Left cardiac atrium (tissue), 4 donors: Measurements from ENCODE around the gene PRKD3. TPM values are rescaled to one million over a fixed set of nuclear protein-coding genes. Genes with fewer than 3 reads are reported as not detected.

Experiments
- ATAC-seq, 2 donors: fragments of 200-7000 bp; cut with Tn5 transposase; one replicate each; pipeline ENCODE4 v1.9.1; 2020; ENCODE audit warnings: mild to moderate bottlenecking in 2 of 2, moderate library complexity in 2 of 2
- DNase-seq: peaks from one replicate; pipeline ENCODE4 v3.0.0-alpha.2; 2020
- intact Hi-C, 2 donors: fragments of 100-400 bp; cut with DNase I; formaldehyde crosslinking; loops; one replicate each; pipeline versions ENCODE4 v1.14.1 to v1.15.1; 2022 to 2023
- total RNA-seq, 2 donors: library from RNA; stranded (reverse); fragmentation: NEBNext Ultra II Directional; extraction: Animal tissue kit (Norgen Biotek cat#: 25700); gene quantifications; one replicate each; pipeline ENCODE4 v1.2.1, GENCODE V29; 2021
- donor health status: DM: no; HTN: yes; CAD: no.
- donor health status: DM: no; HTN: yes; CAD: no; lungs with severe emphysema.
- donor health status: DM: yes; HTN: yes; CAD: no.
- donor health status: Dilated cardiomyopathy.

The PRKD3 gene
- total RNA-seq, 2 donors from 2014 or later, result 15.9 to 21.0 TPM

DNA sequence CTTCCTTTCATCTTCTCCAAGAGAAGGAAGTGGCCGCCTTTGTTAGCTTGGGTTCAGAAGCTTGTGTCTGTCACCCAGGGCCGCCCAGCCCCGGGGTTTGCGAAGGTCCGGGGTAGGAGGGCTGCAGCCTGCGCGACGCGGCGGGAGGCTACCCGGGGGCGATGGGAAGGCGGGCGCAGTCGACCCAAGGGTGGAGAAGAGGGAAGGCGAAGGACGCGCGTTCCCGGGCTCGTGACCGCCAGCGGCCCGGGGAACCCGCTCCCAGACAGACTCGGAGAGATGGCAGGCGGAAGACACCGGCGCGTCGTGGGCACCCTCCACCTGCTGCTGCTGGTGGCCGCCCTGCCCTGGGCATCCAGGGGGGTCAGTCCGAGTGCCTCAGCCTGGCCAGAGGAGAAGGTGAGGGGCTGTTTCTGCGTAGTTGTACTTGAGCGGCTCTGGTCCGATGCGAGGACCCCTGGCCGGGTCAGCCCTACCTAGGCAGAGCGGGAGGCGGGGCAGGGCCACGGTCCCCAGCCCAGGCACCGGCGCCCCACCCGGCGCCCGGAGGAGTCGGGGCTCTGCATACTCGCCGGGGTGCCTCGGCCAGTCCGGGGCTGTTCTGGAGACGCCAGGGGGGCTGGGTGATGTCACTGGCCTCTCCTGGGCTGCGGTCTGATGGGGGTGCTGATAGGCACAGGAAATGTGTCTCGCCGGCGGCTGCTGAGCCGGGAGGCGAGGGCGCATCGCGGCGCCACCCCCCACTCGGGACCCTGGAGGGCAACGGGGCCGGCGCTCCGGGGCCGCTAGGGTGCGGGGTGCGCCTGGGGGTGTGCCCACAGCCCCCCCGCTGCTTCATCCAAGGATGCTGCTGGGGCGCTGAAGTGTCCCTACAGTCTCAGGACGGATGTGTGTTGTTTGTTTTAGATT, 20.1 kb upstream of the PRKD3 start, which contains the start of gene QPCT:
QPCT (plus strand) TSS at position 178 of the 909 bp plus-strand sequence; CDS start at position 280, 102 bp downstream.
- intact Hi-C loops, result no loop called here
- DNase-seq (peak; percentile 56), ATAC-seq (peak; percentile 77 to 83)

GRCh38 chr2:37343537-37344434, 19.2 kb upstream of the PRKD3 start:
- intact Hi-C loops, result no loop called here
- ATAC-seq (peak in 1 of 2 donors; percentile 68), DNase-seq (peak; percentile 41)

DNA sequence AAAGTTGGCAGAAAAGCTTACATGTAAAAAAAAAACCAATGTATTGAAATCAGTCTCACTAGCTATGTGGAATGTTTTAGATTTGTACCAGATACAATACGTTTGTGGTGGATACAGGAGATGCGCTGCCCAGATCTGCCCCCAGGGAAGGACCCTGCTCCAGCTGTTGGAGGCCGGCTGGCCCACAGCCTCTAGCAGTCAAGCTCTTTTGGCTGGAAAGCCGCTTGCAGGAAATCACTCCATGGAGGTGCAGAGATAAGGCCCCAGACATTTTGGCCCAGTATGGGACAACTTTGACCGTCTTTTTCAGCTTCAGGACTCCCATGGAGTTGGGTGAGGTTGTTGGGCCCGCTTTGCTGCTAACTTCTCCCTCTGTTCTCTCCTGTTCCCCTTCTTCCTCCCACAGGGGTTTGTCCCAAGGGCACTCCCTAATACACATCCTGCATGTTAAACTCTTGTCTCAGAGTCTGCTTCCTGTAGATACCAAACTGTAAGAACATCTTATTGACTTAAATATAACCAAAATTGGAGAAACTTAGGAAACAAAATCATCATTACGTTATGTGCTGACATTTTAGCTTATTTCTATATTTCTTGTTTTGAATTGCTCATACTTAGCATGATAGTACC, 18.1 kb upstream of the PRKD3 start:
- DNase-seq (no peak), ATAC-seq (peak in 1 of 2 donors; percentile 21)
- intact Hi-C loops, result no loop called here

- DNase-seq (no peak), ATAC-seq (no peak)
- intact Hi-C loops, result no loop called here
These were observed 16.0 kb upstream of the PRKD3 start for GRCh38 chr2:37340637-37341036.

DNA sequence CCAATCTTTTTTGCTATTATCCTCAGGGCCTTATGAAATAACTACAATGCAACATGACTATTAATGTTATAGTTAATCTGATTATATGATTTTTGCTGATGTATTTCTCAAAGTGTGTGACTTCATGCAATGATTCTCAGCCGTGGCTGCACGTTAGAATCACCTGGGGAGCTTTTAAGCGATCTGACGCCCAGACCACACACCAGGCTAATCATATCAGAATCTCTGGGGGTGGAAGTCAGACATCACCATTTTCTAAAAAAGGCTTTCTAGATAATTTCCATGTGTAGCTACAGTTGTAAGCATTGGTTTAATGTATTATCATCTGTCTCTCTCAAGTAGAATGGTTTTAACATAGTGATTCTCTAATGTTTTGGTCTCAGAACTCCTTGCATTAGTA, 14.3 kb upstream of the PRKD3 start:
- intact Hi-C loops, result no loop called here
- ATAC-seq (no peak), DNase-seq (no peak)

- ATAC-seq, result no peak
- intact Hi-C loops, result no loop called here
- DNase-seq, result no peak
These were observed 13.1 kb upstream of the PRKD3 start for GRCh38 chr2:37337620-37338280.

DNA sequence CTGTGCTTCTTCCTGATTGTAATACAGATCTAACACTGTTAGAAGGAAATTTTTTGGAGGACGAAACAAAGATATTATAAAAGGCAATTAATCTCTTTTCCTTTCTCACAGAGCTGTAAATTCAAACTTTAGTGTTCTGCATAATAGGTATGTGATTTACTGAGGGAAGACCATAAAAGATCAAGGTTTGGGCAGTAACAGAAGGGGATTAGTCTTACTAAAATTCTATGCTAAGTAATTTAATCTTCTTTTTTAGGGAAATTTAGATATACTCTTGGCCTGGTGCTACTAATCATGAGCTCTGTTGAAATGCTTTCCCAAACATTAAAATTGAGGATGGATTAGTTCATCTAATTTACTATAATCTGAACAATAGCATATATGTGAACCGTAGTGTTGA, 11.0 kb upstream of the PRKD3 start:
- no peak for ATAC-seq
- intact Hi-C loops, result no loop called here

GRCh38 chr2:37333256-37333655, 8.6 kb upstream of the PRKD3 start:
- intact Hi-C loops, result no loop called here
- ATAC-seq, result no peak

More for the DNA sequence above, 11.0 kb upstream of the PRKD3 start:
- no peak for DNase-seq

DNA sequence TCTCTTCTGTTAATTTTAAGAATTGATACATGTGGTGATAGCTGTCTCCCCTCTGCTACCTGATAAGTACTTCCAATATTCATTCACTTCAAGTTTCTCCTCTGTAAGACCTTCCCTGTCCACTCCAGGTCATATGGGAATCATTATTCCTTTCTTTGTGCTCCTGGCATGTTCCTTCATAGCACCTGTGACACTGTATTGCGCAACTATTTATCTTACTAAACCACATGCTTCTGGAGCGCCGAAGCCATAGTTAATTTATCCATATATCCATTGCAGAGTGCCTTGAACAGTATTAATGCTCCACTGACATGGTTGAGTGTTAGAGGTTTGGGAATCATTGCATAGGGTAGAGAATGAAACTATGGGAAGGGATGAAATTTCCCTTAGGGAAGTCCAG, 7.9 kb upstream of the PRKD3 start:
- DNase-seq (no peak), ATAC-seq (no peak)
- intact Hi-C loops, result no loop called here

More at GRCh38 chr2:37333256-37333655, 8.6 kb upstream of the PRKD3 start:
- no peak for DNase-seq

- DNase-seq (no peak), ATAC-seq (no peak)
- intact Hi-C loops, result no loop called here
These were observed 6.0 kb upstream of the PRKD3 start for GRCh38 chr2:37330681-37331080.

DNA sequence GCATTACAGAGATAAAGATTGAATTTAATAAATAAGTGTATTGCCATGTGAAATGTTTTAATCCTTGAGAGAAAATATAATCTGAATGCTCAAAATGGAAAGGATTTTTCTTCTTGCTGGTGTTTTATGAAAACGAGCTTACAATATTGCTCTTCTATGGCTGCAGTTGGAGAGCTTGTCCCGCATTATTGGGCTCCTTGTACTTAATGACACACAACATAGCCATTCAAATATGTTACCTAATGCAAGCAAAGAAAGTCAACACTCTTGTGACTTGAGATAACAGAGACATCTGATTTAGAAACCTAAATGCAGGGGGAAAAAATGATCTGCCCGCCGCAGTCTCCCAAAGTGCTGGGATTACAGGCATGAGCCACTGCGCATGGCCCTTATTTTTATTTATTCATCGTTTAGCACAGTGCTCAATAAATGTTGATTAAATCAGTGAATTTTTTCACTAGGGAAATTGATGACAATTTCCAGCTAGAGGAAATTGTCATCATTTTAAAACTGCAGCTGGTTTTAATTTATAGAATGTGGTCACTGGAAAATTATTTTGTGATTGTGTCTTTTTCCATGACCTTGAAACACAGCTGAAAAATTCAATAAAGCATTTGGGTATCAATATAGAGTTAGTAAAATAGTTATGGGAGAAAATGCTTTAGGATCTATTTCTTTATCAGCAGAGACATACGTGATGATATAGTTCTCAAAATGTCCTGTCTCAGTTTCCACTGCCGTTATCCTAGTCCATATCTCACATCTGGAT, 2.4 kb upstream of the PRKD3 start:
- no peak for ATAC-seq
- intact Hi-C loops, result no loop called here

GRCh38 chr2:37326285-37326684, 1.7 kb upstream of the PRKD3 start:
- DNase-seq, result peak; percentile 36

More for the DNA sequence above, 2.4 kb upstream of the PRKD3 start:
- DNase-seq, result no peak

GRCh38 chr2:37325625-37326071, 1.0 kb upstream of the PRKD3 start:
- intact Hi-C loops, result no loop called here
- no peak for ATAC-seq
- no peak for DNase-seq

More at GRCh38 chr2:37326285-37326684, 1.7 kb upstream of the PRKD3 start:
- ATAC-seq, result peak; percentile 28 to 51
- intact Hi-C loops, result no loop called here

DNA sequence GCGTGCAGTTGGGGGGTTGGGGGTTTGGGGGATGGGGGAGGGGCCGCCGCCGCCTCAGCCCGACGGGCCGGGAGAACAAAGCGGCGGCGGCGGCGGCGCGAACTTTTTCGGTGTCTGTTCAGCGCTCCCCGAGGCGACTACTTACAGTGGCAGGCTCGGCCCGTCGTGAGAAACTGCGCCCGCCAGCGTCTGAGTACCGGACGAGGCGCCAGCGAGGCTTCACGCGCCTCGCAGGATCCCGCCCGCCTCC, 172 bp downstream of the PRKD3 start:
- intact Hi-C loops, result no loop called here
- ATAC-seq (no peak), DNase-seq (peak; percentile 89)

GRCh38 chr2:37323781-37324535, 675 bp downstream of the PRKD3 start:
- peak; percentile 35 to 54 for ATAC-seq
- intact Hi-C loops, result no loop called here
- DNase-seq, result peak; percentile 55

DNA sequence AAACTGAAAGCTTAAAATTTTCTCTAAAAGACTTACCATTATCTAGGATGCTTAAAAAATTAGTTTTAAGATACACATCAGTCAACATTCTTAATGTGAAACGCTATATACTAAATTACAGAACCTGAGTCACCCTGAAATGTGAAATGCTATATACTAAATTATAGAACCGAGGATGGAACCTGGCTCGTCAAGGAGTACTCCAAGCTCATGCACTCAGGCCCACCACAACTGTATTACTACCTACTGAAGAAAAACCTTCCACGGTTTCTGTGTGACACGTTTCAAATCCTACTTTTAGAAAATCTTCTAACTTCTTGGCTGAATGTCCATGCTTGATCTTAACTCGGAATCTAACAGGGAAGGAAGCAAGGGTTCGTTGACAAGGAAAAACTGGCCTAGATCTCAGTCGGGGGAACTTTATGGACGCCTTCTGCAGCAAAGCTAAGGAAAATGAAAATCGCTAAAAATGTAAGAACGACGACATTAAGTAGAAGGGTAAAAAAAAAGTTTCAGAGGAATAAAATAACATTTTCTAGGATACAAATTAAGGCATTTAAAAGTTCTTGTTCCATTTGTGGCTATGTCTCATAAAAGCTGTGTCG, 1.4 kb downstream of the PRKD3 start:
- DNase-seq, result no peak
- intact Hi-C loops, result no loop called here
- no peak for ATAC-seq

GRCh38 chr2:37322368-37322767, 2.3 kb downstream of the PRKD3 start:
- DNase-seq, result no peak
- intact Hi-C loops, result no loop called here
- no peak for ATAC-seq
